NCI-H748 (cell line): ENCODE data around the gene CTU1.

Source experiments
- DNase-seq: peaks from one replicate; lab custom pipeline; 2025; ENCODE audit not compliant: unreplicated experiment; lab: John Stamatoyannopoulos, UW

CTU1 gene

DNA sequence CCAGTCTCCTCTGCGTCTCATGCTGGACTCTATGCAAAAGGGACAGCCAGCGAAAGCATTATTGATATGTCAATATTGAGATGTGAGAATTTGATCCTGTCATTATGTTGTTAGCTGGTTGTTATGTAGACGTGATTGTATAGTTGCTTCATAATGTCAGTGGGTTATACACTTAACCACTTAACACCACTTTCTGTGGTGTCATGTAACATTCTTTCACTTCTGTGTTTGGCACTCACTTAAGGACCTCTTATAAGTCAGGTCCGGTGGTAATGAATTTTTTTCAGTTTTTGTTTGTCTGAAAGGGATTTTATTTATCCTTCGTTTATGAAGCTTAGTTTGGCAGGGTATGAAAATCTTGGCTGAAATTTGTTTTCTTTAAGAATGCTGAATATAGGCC lies 26.8 kb upstream of the CTU1 start:
- peak; percentile 91 for DNase-seq

- peak; percentile 32 for DNase-seq
Observed at GRCh38 chr19:51131780-51132680, 23.8 kb upstream of the CTU1 start.

DNA sequence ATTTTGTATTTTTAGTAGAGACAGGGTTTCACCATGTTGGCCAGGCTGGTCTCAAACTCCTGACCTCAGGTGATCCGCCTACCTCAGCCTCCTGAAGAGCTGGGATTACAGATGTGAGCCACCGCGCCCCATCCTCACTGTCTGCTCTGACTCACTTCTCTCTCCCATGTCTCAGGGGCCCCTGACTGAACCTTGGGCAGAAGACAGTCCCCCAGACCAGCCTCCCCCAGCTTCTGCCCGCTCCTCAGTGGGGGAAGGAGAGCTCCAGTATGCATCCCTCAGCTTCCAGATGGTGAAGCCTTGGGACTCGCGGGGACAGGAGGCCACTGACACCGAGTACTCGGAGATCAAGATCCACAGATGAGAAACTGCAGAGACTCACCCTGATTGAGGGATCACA lies 21.5 kb upstream of the CTU1 start:
- DNase-seq, result no peak

DNA sequence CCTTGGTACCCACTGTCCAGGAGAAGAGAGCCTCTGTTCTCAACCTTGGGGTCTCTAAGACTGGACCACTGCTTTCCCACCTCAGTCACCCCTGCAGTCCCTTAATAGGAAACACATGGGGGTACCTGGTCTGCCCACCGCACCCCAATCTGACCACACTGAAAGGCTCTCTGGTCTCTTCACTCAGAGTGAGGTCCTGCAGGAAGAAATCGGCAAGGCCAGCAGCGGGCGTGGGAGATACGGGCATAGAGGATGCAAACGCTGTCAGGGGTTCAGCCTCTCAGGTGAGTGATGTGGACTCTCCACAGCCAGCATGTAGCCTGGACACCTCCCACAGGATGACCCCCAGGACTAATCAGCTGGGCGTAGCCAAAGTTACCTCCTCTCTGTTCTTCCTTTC lies 20.0 kb upstream of the CTU1 start:
- no peak for DNase-seq

DNA sequence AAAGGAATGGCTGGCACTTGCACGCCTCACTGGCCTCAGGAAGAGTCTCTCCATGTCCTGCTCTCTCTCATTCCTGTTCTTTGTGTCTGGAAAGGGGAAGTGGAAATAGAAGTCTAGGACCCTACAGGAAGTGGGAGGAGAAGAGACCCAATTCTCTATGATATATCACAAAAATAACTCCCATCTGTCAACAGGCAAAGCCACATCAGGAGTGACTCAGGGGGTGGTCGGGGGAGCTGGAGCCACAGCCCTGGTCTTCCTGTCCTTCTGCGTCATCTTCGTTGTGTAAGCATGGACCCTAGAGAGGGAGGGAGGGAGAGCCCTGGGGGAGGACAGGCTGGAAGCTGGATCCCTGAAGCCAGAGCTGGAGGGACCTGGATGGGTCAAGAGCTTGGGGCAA lies 19.5 kb upstream of the CTU1 start:
- DNase-seq, result no peak

- no peak for DNase-seq
Observed at GRCh38 chr19:51127032-51127431, 18.8 kb upstream of the CTU1 start.

DNA sequence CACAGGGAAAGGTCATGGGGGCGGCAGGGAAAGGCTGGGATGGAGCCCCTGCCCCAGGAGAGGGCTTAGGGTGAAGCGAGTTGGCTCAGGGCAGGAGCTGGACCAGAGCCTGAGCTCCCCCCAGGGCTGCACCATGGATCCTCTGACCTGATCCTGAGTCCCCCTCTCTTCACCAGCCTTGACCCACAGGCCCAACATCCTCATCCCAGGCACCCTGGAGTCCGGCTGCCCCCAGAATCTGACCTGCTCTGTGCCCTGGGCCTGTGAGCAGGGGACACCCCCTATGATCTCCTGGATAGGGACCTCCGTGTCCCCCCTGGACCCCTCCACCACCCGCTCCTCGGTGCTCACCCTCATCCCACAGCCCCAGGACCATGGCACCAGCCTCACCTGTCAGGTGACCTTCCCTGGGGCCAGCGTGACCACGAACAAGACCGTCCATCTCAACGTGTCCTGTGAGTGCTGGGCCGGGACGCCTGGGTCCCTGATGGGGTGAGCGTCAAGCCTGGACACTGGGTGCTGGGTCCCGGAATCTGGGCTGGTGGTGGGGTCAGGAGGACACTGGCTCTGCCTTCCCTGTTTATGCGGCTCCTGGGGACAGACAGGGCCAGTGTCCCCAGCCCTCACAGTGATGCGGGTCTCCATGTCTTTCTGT lies 17.3 kb upstream of the CTU1 start:
- DNase-seq, result no peak

DNA sequence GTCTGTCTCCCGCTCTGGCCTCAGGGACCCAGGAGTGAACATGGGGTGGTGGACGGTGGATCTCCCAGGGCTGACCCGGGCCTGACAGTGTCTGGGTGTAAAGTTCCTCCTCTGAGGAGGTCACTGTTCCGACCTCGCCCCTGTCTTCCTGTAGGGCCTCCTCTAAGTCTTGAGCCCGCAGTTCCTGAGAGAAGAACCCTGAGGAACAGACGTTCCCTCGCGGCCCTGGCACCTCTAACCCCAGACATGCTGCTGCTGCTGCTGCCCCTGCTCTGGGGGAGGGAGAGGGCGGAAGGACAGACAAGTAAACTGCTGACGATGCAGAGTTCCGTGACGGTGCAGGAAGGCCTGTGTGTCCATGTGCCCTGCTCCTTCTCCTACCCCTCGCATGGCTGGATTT lies 16.5 kb upstream of the CTU1 start, which contains the start of gene SIGLEC9:
SIGLEC9 (plus strand) TSS at position 178 of the 400 bp plus-strand sequence; CDS start at position 247, 69 bp downstream.
- no peak for DNase-seq

DNA sequence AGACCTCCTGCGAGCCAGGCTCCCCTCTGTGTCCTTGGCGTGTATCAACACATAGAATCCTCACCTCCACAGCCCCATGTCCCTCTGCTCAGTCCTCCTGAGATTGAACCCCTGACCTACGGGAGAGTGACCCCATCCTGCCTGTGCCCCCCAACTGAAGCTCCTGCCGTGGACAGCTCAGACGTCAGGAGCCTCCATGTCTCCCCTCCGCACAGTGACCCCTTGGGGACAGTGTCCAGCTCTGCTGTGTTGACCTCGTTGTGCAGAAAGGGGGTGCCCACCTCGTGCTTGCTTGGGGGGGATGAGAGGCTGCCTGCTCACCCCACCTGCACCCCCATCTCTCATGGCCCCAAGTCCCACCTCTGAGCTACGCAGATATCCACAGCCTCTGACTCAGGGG lies 16.0 kb upstream of the CTU1 start:
- DNase-seq, result no peak

DNA sequence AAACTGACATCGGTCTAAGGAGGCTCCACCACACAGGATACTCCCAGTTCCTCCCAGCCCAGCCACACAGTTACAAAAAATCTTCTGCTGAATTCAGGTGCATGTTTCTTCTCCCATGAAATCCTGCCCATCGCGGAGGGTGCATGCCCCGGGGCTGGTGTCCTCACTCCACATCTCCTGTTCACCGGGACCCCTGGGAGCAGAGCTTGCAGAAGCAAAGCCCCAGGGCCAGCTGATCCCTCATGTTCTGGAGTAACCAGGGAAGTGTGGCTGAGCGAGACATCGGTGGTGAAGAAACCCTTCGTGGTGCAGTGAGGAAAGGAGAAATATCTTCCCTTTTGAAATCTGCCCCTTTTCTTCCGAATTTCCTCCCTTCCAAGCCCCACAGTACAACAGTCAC lies 15.6 kb upstream of the CTU1 start:
- no peak for DNase-seq

DNA sequence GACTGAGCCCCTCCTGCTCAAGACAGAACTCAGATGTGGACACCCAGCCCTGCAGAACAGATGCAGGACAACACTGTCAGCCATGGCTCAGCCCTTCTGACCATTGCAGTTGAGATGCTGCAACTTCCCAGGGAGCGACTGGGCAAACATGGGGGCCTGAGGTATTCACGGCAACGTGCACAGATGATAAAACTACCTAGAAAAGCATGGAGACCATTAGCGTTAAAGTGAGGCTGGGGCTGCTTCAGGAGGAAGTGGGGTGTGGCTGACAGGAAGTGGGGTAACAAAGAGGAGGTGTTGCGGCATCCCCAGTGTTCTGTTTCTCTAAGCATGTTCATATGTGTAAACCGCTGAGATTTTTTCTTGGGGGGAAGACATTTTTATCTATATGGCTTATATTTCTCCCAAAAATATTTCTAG lies 15.2 kb upstream of the CTU1 start:
- DNase-seq, result no peak

DNA sequence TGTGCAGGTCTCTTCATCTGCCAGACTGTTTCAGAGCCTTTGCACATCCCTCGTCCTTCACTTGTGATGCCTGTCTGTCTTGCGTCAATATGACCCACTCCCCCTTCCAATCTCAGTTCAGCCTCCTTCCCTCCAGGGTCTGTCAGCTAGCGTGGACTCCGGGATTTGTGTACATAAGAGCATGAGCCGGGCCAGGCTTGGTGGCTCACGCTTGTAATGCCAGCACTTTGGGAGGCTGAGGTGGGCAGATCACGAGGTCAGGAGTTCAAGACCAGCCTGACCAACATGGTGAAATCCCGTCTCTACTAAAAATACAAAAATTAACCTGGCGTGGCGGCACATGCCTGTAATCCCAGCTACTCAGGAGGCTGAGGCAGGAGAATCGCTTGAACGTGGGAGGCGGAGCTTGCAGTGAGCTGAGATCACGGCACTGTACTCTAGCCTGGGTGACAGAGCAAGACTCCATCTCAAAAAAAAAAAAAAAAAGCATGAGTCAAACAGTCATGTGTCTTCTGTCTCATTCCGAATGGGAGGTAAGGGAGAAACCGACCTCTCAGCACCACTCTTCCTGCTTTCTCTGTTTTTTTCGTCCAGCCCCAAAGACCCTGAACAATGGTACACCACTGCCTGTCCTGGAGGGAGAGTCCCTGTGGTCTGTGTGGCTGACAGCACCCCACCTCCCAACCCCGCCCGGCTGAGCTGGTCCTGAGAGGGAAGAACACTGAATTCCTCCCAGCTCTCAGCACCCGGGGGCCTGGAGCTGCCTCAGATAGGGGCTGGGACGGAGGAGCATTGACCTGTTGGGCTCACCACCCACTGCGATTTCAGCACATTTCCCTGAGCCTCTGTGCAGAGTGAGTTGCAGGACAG lies 14.1 kb upstream of the CTU1 start:
- no peak for DNase-seq

DNA sequence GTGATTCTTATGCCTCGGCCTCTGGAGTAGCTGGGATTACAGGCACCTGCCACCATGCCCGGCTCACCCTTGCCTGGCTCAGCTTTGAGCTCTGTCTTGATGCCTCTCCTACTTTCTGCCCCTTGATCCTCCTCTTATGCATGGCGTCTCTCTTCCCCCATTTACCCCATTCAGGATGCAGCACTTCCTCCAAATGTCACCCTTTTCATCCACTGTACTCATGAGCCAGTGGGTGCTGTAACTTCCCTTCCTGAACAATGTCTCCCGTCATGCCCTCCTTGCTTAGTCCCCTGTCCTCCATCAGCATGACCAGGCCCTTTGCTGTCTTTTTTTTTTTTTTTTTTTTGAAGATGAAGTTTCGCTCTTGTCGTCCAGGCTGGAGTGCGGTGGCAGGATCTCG lies 13.0 kb upstream of the CTU1 start:
- no peak for DNase-seq

- DNase-seq, result no peak
Observed at GRCh38 chr19:51120160-51120559, 12.0 kb upstream of the CTU1 start.

- no peak for DNase-seq
Observed at GRCh38 chr19:51119611-51120010, 11.4 kb upstream of the CTU1 start.

DNA sequence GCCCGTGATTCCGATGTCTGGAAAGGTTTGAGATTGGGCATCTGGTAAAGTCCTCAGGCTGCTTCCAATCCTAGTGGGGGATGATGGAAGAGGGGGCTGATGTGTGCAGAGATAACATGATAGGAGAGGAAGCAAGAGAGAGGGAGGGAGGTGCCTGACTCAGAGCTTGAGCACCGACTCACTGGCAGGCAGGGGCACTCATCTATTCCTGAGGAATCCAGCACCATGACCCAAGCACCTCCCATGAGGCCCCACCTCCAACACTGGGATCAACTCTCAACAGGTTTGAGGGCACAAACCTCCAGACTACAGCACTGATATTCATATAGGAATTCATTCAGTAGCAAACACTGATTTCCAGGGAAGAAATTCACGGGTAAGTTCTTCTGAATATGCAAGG lies 10.9 kb upstream of the CTU1 start:
- no peak for DNase-seq

DNA sequence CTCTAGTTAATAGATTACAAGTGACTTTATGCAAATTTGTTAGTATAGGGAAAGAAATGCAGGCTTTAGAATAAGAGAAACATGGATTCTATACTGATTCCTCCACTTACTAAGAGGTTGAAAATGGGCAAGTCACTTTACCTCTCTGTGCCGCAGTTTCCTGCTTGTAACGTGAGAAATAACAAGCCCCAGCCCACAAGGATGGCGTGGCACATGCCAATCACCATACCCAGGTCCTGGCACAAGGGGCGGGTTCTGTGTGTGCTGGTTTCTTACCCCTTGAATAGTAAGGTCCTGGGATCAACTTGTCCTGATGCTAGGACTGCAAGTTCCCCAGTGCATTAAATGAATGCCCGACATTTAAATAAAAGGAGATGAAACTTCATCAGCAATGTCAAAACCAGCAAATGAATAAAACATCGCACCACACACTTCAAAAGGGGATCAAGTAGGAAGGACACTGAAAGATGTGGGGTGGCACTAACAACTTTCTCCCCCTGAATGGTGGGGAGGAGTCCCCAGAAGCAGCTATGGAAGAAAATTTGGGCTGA lies 8.6 kb upstream of the CTU1 start:
- no peak for DNase-seq

GRCh38 chr19:51114087-51114729 lies 6.0 kb upstream of the CTU1 start:
- no peak for DNase-seq

- DNase-seq, result peak; percentile 27
Observed at GRCh38 chr19:51111606-51112005, 3.4 kb upstream of the CTU1 start.

DNA sequence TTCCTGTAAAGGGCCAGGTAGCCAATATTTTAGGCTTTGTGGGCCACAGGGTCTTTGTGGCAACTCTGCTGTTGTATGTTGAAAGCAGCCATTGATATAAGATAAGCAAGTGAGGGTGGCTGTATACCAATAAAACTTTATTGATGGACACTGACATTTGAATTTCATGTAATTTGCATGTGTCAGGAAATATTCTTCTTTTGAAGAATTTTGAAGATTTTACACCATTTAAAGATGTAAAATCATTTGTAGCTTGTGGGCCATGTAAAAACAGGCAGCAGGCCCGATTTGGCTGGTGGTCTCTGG lies 2.4 kb upstream of the CTU1 start:
- no peak for DNase-seq

DNA sequence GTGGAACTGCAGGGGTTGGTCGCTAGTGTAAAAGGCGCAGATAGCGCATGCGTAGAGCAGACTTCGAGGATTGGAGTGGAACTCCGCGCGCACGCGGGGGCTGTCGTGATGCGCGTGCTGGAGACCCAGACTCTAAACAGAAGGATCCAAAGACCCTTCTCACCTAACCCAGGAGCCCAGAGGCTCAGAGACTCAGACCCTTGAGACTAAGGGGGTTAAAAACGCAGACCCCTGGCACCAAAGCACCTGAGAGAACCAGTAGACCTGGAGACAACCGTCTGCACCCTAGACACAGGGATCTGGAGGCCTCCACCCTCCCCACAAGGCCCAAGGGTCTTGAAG lies 567 bp upstream of the CTU1 start:
- DNase-seq, result peak; percentile 90
